ENCODE data around the gene ABHD2. TPM values are rescaled to one million over a fixed set of nuclear protein-coding genes. Genes with fewer than 3 reads are reported as not detected.

Gene ABHD2
- total RNA-seq, 1 donor from 2014 or later, result 53.1 TPM

GRCh38 chr15:89101302-89102193 lies 13.3 kb downstream of the ABHD2 start:
- no peaks in the 10 kb centered on the region for H3K9me3 Mint-ChIP-seq (ENCODE audit: low read depth)
- DNase-seq (ENCODE audit: low spot score, unreplicated experiment), result no peak
- no peak overlapping the region for H3K4me3 Mint-ChIP-seq (ENCODE audit: low read depth)
- peaks cover 2% of the 10 kb centered on the region for H3K36me3 Mint-ChIP-seq (ENCODE audit: insufficient read depth)
- H3K4me1 Mint-ChIP-seq (ENCODE audit: low read depth), result peaks cover 28% of the 10 kb centered on the region
- H3K27me3 Mint-ChIP-seq, result no peaks in the 10 kb centered on the region
- H3K27ac Mint-ChIP-seq, result no peak overlapping the region
- TF ChIP-seq, protein P1, sequence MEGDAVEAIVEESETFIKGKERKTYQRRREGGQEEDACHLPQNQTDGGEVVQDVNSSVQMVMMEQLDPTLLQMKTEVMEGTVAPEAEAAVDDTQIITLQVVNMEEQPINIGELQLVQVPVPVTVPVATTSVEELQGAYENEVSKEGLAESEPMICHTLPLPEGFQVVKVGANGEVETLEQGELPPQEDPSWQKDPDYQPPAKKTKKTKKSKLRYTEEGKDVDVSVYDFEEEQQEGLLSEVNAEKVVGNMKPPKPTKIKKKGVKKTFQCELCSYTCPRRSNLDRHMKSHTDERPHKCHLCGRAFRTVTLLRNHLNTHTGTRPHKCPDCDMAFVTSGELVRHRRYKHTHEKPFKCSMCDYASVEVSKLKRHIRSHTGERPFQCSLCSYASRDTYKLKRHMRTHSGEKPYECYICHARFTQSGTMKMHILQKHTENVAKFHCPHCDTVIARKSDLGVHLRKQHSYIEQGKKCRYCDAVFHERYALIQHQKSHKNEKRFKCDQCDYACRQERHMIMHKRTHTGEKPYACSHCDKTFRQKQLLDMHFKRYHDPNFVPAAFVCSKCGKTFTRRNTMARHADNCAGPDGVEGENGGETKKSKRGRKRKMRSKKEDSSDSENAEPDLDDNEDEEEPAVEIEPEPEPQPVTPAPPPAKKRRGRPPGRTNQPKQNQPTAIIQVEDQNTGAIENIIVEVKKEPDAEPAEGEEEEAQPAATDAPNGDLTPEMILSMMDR (IDR thresholded peaks at IDR 0.05; ENCODE audit: unreplicated experiment), result no peak

- Mint-ChIP-seq H3K27me3 (no peaks in the 10 kb centered on the region), H3K9me3 (ENCODE audit: low read depth) (no peaks in the 10 kb centered on the region), H3K27ac (no peak overlapping the region), H3K36me3 (ENCODE audit: insufficient read depth) (peaks cover 2% of the 10 kb centered on the region), H3K4me1 (ENCODE audit: low read depth) (peaks cover 16% of the 10 kb centered on the region), H3K4me3 (ENCODE audit: low read depth) (no peak overlapping the region)
- no peak for DNase-seq (ENCODE audit: low spot score, unreplicated experiment)
- TF ChIP-seq, protein P1 (IDR thresholded peaks at IDR 0.05; ENCODE audit: unreplicated experiment), result no peak
These were observed 15.4 kb downstream of the ABHD2 start for GRCh38 chr15:89103481-89104171.

DNA sequence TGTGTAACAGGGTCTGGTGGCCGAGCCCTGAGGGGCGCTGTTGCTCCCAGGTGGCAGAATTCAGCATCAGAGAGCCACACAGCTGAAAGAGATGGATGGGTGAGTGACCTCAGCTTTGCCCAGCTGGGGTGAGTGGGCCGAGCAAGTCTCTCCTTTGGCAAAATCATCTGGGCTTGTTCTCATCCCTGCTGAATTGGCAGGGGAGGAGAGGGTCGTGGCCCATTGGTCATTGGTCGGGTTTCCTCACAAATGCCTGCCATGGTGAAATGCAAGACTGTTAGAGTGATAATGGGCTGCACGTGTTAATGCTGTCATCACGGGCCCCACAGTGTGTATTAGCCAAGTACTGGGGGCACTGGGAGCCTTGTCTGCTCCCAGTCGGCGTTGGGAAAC lies 15.9 kb downstream of the ABHD2 start:
- TF ChIP-seq, protein P1 (IDR thresholded peaks at IDR 0.05; ENCODE audit: unreplicated experiment), result no peak
- Mint-ChIP-seq H3K4me1 (ENCODE audit: low read depth) (peaks cover 18% of the 10 kb centered on the region), H3K4me3 (ENCODE audit: low read depth) (no peak overlapping the region), H3K27me3 (no peaks in the 10 kb centered on the region), H3K9me3 (ENCODE audit: low read depth) (no peaks in the 10 kb centered on the region), H3K27ac (no peak overlapping the region), H3K36me3 (ENCODE audit: insufficient read depth) (peaks cover 2% of the 10 kb centered on the region)
- no peak for DNase-seq (ENCODE audit: low spot score, unreplicated experiment)

DNA sequence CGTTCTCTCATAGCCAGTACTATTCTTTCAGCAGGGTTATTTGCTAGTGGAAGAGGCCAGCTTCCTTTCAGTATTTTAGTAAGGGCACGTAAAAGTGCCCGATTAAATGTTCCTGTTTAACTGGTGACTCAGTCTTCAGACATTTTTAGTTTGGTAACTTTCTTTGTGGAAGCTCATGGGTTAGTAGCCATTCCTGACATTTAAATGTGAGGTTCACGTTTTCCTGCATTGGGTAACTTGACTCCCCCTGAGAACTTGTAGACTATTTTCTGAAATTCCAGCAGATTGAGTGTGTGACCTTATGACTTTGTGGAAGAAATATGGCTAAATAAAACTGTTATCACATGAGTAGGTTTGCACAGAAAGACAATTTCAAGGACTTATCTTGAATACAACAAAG lies 16.9 kb downstream of the ABHD2 start:
- no peaks in the 10 kb centered on the region for H3K9me3 Mint-ChIP-seq (ENCODE audit: low read depth)
- TF ChIP-seq, protein P1 (IDR thresholded peaks at IDR 0.05; ENCODE audit: unreplicated experiment), result no peak
- H3K36me3 Mint-ChIP-seq (ENCODE audit: insufficient read depth), result peaks cover 2% of the 10 kb centered on the region
- no peak for DNase-seq (ENCODE audit: low spot score, unreplicated experiment)
- no peak overlapping the region for H3K4me3 Mint-ChIP-seq (ENCODE audit: low read depth)
- H3K27me3 Mint-ChIP-seq, result no peaks in the 10 kb centered on the region
- peaks cover 18% of the 10 kb centered on the region for H3K4me1 Mint-ChIP-seq (ENCODE audit: low read depth)
- peak overlapping the region; percentile 80 for H3K27ac Mint-ChIP-seq

DNA sequence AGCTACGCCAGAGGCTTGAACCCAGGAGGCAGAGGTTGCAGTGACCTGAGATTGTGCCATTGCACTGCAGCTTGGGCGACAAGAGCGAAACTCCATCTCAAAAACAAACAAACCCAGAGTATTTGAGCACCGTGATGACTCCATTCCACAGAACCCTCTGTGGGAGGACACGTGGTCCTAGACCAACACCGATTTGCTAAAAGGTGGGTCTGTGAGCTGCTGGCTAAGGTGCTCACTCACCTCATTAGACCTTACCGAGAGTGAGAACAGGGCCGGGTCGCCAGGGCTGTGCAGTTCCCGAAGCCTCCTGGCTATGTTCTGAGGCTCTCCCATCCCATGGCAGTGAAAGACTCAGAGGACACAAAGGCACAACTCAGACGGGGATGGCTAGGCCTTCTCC lies 17.9 kb downstream of the ABHD2 start:
- Mint-ChIP-seq H3K4me3 (ENCODE audit: low read depth) (no peak overlapping the region), H3K36me3 (ENCODE audit: insufficient read depth) (peaks cover 2% of the 10 kb centered on the region), H3K27me3 (no peaks in the 10 kb centered on the region), H3K27ac (no peak overlapping the region), H3K4me1 (ENCODE audit: low read depth) (peaks cover 18% of the 10 kb centered on the region), H3K9me3 (ENCODE audit: low read depth) (no peaks in the 10 kb centered on the region)
- DNase-seq (ENCODE audit: low spot score, unreplicated experiment), result no peak
- TF ChIP-seq, protein P1 (IDR thresholded peaks at IDR 0.05; ENCODE audit: unreplicated experiment), result no peak

Measured in progenitor cell of endocrine pancreas (in vitro differentiated cells).